Stomach (tissue), 9 donors: ENCODE results near the gene VPS13D. TPM values are rescaled to one million over a fixed set of nuclear protein-coding genes. Genes with fewer than 3 reads are reported as not detected.
"Not testable (repeated sequence)": the region's sequence is repeated elsewhere in the genome, so short reads cannot be mapped to it uniquely, and the experiment has no call there.

Source experiments
- DNase-seq, 2 donors: peaks; one replicate each; pipeline versions ENCODE4 v3.0.0 to v3.0.0-alpha.2; 2013 to 2019
- H3K27ac ChIP-seq, 5 donors: fragments of 200-600 bp in 4 of 5; sonication (generic) in 4 of 5; one replicate each; pipeline ENCODE4 v1.5.1; 2013 to 2019; ENCODE audit warnings: mild to moderate bottlenecking in 1 of 5, moderate library complexity in 1 of 5
- H3K27me3 ChIP-seq, 3 donors: fragments of 200-600 bp; sonication (generic); one replicate each; pipeline ENCODE4 v1.5.1; 2017 to 2019; ENCODE audit warnings: mixed run types in 1 of 3
- H3K36me3 ChIP-seq, 4 donors: fragments of 200-600 bp; sonication (generic); 1 replicate in 3 of 4; 2 replicates in 1 of 4; pipeline ENCODE4 v1.5.1; 2016 to 2019
- H3K4me1 ChIP-seq, 4 donors: fragments of 200-600 bp; sonication (generic); one replicate each; pipeline ENCODE4 v1.5.1; 2016 to 2019
- H3K4me3 ChIP-seq, 4 donors: fragments of 200-600 bp; sonication (generic) in 3 of 4; one replicate each; pipeline ENCODE4 v1.5.1; 2016 to 2019; ENCODE audit warnings: mild to moderate bottlenecking in 1 of 4
- H3K9me3 ChIP-seq, 4 donors: fragments of 200-600 bp; sonication (generic); one replicate each; pipeline ENCODE4 v1.5.1; 2016 to 2019
- CTCF ChIP-seq, 7 experiments: fragments of 450-650 bp in 4 of 7; fragments of 200-600 bp in 3 of 7; sonication (generic) in 3 of 7; IDR thresholded peaks; one replicate each; pipeline ENCODE4 v1.5.1; 2016 to 2019; ENCODE audit warnings: antibody characterized with exemption in 7 of 7, control low read depth in 2 of 7, mild to moderate bottlenecking in 1 of 7
- EP300 ChIP-seq: sonication (generic); formaldehyde crosslinking; IDR thresholded peaks from one replicate; pipeline ENCODE4 v1.6.1; 2017; ENCODE audit warnings: antibody characterized with exemption
- POLR2A ChIP-seq, 4 donors: fragments of 450-650 bp; IDR thresholded peaks; one replicate each; pipeline ENCODE4 v1.6.1; 2016; ENCODE audit warnings: antibody characterized with exemption in 4 of 4, control low read depth in 2 of 4, mild to moderate bottlenecking in 1 of 4, moderate library complexity in 1 of 4
- POLR2AphosphoS5 ChIP-seq, 3 donors: sonication (generic); formaldehyde crosslinking; IDR thresholded peaks; one replicate each; pipeline ENCODE4 v1.6.1; 2016; ENCODE audit warnings: antibody characterized with exemption in 3 of 3
- WGBS, 5 donors: extraction: QIAGEN DNeasy Blood & Tissue Kit in 3 of 5; methylation state at CpG; one replicate each; pipeline versions ENCODE4 v1.1.5 to v1.1.7; 2013 to 2018; 5-methylcytosine and 5-hydroxymethylcytosine counted together
- intact Hi-C: fragments of 100-400 bp; cut with DNase I; formaldehyde crosslinking; loops from one replicate; pipeline ENCODE4 v1.15.1; 2023; ENCODE audit warnings: low total_unique reads
- polyA plus RNA-seq, 3 donors: library from polyadenylated mRNA; stranded (reverse); fragments of 200-250 nt; gene quantifications; one replicate each; pipeline ENCODE4 v1.2.3, GENCODE V29; 2013
- total RNA-seq, 5 donors: library from RNA; depleted of rRNA; stranded (reverse); fragments of >200 nt; gene quantifications; one replicate each; pipeline versions ENCODE4 v1.1.0 to v1.2.3, GENCODE V29; 2014 to 2016
- donor health status: healthy with polysubstance abuse.
- donor health status: Bipolar disorder and iron deficiency.
- donor health status: healthy.

VPS13D gene
- total and polyA plus RNA-seq, 8 donors, result 6.7 to 106 (median 66.5) TPM

GRCh38 chr1:12386130-12386529 is 156.3 kb downstream of the VPS13D start:
- peaks cover 0 to 20% (median 6%) of the 10 kb centered on the region in 4 donors for H3K9me3 ChIP-seq
- TF ChIP-seq EP300 (no peak), CTCF (IDR thresholded peaks at IDR 0.05) (no peak), POLR2A (IDR thresholded peaks at IDR 0.05) (no peak), POLR2AphosphoS5 (IDR thresholded peaks at IDR 0.05) (no peak)
- 91 to 100% (median 97%) methylated on average over 1 of the region's 1 CpG for WGBS, 5 donors
- H3K36me3 ChIP-seq, result peaks cover 36 to 85% (median 82%) of the 10 kb centered on the region in 4 donors
- no peaks in the 10 kb centered on the region for H3K27me3 ChIP-seq
- peak overlapping the region in 2 of 5 donors; percentile 2 to 5 for H3K27ac ChIP-seq
- peaks cover 5 to 35% (median 16%) of the 10 kb centered on the region in 4 donors for H3K4me1 ChIP-seq
- intact Hi-C loops, result no loop called here
- no peak overlapping the region for H3K4me3 ChIP-seq
- peak in 1 of 2 donors; percentile 39 for DNase-seq

- TF ChIP-seq EP300 (no peak), CTCF (IDR thresholded peaks at IDR 0.05) (no peak), POLR2A (IDR thresholded peaks at IDR 0.05) (no peak), POLR2AphosphoS5 (IDR thresholded peaks at IDR 0.05) (no peak)
- no peak for DNase-seq
- Histone ChIP-seq H3K9me3 (peaks cover 0 to 20% (median 6%) of the 10 kb centered on the region in 4 donors), H3K36me3 (peaks cover 36 to 89% (median 84%) of the 10 kb centered on the region in 4 donors), H3K4me1 (peaks cover 0 to 19% (median 2%) of the 10 kb centered on the region in 4 donors), H3K27me3 (no peaks in the 10 kb centered on the region), H3K4me3 (no peak overlapping the region), H3K27ac (no peak overlapping the region)
- intact Hi-C loops, result no loop called here
Measured at GRCh38 chr1:12387641-12388040, 157.8 kb downstream of the VPS13D start.

GRCh38 chr1:12390296-12390695 is 160.5 kb downstream of the VPS13D start:
- H3K4me3 ChIP-seq, H3K27ac ChIP-seq, intact Hi-C loops, H3K4me1 ChIP-seq, DNase-seq, H3K27me3 ChIP-seq: not testable (repeated sequence)
- peaks cover 0 to 20% (median 6%) of the 10 kb centered on the region in 4 donors for H3K9me3 ChIP-seq
- WGBS, 5 donors, result 85 to 100% (median 97%) methylated on average over 4 of the region's 4 CpGs
- H3K36me3 ChIP-seq, result peaks cover 27 to 75% (median 71%) of the 10 kb centered on the region in 4 donors

- intact Hi-C loops, result no loop called here
- DNase-seq, result no peak
- WGBS, 5 donors, result 34 to 59% (median 36%) methylated on average over 7 of the region's 7 CpGs
- no peaks in the 10 kb centered on the region for H3K9me3 ChIP-seq
- no peak overlapping the region for H3K4me3 ChIP-seq
- H3K27me3 ChIP-seq, result no peaks in the 10 kb centered on the region
- no peak for TF ChIP-seq POLR2A (IDR thresholded peaks at IDR 0.05)
- TF ChIP-seq CTCF (IDR thresholded peaks at IDR 0.05), result no peak
- no peak for TF ChIP-seq POLR2AphosphoS5 (IDR thresholded peaks at IDR 0.05)
- no peak for TF ChIP-seq EP300
- peaks cover 20 to 44% (median 30%) of the 10 kb centered on the region in 4 donors for H3K4me1 ChIP-seq
- peak overlapping the region in 1 of 5 donors; percentile 38 for H3K27ac ChIP-seq
- peaks cover under 1 to 38% (median 26%) of the 10 kb centered on the region in 4 donors for H3K36me3 ChIP-seq
Measured at GRCh38 chr1:12397462-12398450, 167.9 kb downstream of the VPS13D start.
